ENCODE results near the gene FAM171A2.

The FAM171A2 gene

GRCh38 chr17:44335564-44335963 is 28.1 kb downstream of the FAM171A2 start:
- H3K27me3 ChIP-seq (ENCODE audit: insufficient read depth, poor library complexity, severe bottlenecking): no peaks in the 10 kb centered on the region
- TF ChIP-seq SPI1 (IDR thresholded peaks at IDR 0.05; ENCODE audit: borderline replicate concordance, low read depth) (no peak), CTCF (IDR thresholded peaks at IDR 0.05; ENCODE audit: insufficient read depth, low read length) (no peak), GABPA (IDR thresholded peaks at IDR 0.05; ENCODE audit: low read depth) (no peak), POLR2AphosphoS5 (IDR thresholded peaks at IDR 0.05; ENCODE audit: low read depth) (no peak)
- TF ChIP-seq, protein P1, sequence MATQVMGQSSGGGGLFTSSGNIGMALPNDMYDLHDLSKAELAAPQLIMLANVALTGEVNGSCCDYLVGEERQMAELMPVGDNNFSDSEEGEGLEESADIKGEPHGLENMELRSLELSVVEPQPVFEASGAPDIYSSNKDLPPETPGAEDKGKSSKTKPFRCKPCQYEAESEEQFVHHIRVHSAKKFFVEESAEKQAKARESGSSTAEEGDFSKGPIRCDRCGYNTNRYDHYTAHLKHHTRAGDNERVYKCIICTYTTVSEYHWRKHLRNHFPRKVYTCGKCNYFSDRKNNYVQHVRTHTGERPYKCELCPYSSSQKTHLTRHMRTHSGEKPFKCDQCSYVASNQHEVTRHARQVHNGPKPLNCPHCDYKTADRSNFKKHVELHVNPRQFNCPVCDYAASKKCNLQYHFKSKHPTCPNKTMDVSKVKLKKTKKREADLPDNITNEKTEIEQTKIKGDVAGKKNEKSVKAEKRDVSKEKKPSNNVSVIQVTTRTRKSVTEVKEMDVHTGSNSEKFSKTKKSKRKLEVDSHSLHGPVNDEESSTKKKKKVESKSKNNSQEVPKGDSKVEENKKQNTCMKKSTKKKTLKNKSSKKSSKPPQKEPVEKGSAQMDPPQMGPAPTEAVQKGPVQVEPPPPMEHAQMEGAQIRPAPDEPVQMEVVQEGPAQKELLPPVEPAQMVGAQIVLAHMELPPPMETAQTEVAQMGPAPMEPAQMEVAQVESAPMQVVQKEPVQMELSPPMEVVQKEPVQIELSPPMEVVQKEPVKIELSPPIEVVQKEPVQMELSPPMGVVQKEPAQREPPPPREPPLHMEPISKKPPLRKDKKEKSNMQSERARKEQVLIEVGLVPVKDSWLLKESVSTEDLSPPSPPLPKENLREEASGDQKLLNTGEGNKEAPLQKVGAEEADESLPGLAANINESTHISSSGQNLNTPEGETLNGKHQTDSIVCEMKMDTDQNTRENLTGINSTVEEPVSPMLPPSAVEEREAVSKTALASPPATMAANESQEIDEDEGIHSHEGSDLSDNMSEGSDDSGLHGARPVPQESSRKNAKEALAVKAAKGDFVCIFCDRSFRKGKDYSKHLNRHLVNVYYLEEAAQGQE (IDR thresholded peaks at IDR 0.05; ENCODE audit: insufficient replicate concordance, low read depth): no peak
- H3K27ac ChIP-seq (replicated peaks): no peak overlapping the region
- no peak overlapping the region for H3K4me3 ChIP-seq (replicated peaks; ENCODE audit: insufficient read depth, low read length)
- no peak for DNase-seq (ENCODE audit: low read depth in 1 of 2, low spot score in 1 of 2)

GRCh38 chr17:44334727-44335126 is 28.9 kb downstream of the FAM171A2 start:
- Histone ChIP-seq H3K27ac (replicated peaks) (peak overlapping the region; percentile 67), H3K4me3 (replicated peaks; ENCODE audit: insufficient read depth, low read length) (no peak overlapping the region), H3K27me3 (ENCODE audit: insufficient read depth, poor library complexity, severe bottlenecking) (no peaks in the 10 kb centered on the region)
- DNase-seq (ENCODE audit: low read depth in 1 of 2, low spot score in 1 of 2): peak in 1 of 2 experiments; percentile 45
- TF ChIP-seq SPI1 (IDR thresholded peaks at IDR 0.05; ENCODE audit: borderline replicate concordance, low read depth) (peak; percentile 91), POLR2AphosphoS5 (IDR thresholded peaks at IDR 0.05; ENCODE audit: low read depth) (no peak)

DNA sequence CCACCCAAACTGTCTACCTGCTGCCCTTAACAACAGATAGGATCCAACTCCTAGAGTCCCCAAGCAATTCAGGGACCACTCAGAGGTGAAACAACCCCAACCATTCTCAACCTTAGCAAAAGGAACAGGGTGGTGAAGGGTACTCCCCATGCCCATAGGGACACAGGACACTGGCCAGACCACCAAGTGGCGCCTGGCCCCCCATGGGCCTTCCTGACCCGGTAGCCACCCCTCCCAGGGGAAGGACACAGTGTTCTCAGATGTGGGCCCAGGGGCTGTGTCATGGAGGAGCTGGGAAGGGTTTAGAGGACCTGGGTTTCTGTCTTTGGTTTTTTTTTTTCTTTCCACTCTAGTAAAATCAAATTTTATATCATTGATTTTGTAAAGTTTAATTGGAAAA is 29.3 kb downstream of the FAM171A2 start:
- DNase-seq (ENCODE audit: low read depth in 1 of 2, low spot score in 1 of 2): no peak
- Histone ChIP-seq H3K27ac (replicated peaks) (peak overlapping the region; percentile 67), H3K4me3 (replicated peaks; ENCODE audit: insufficient read depth, low read length) (no peak overlapping the region), H3K27me3 (ENCODE audit: insufficient read depth, poor library complexity, severe bottlenecking) (no peaks in the 10 kb centered on the region)
- TF ChIP-seq CTCF (IDR thresholded peaks at IDR 0.05; ENCODE audit: insufficient read depth, low read length): no peak
- TF ChIP-seq, protein P1 (IDR thresholded peaks at IDR 0.05; ENCODE audit: insufficient replicate concordance, low read depth): no peak
- TF ChIP-seq POLR2AphosphoS5 (IDR thresholded peaks at IDR 0.05; ENCODE audit: low read depth): no peak
- no peak for TF ChIP-seq SPI1 (IDR thresholded peaks at IDR 0.05; ENCODE audit: borderline replicate concordance, low read depth)
- no peak for TF ChIP-seq GABPA (IDR thresholded peaks at IDR 0.05; ENCODE audit: low read depth)

DNA sequence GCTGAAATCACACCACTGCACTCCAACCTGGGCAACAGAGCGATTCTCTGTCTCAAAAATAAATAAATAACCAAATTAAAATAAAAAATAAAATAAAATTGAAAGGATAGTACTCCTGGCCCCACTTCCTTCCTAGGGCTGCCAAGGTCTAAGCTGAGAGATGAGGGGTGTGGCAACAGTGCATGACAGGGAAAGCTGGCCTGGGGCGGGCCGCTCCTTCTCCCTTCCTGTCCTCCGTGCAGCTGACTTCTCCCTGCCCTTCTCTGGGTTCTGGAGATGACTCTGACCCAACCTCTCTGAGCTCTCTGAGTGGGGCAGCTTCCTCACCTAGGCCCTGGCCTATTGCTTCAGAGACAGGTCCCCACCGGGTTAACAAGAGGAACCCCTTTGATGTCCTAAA is 30.3 kb downstream of the FAM171A2 start:
- Histone ChIP-seq H3K27me3 (ENCODE audit: insufficient read depth, poor library complexity, severe bottlenecking) (no peaks in the 10 kb centered on the region), H3K4me3 (replicated peaks; ENCODE audit: insufficient read depth, low read length) (no peak overlapping the region), H3K27ac (replicated peaks) (peak overlapping the region; percentile 67)
- TF ChIP-seq CTCF (IDR thresholded peaks at IDR 0.05; ENCODE audit: insufficient read depth, low read length) (no peak), SPI1 (IDR thresholded peaks at IDR 0.05; ENCODE audit: borderline replicate concordance, low read depth) (peak; percentile 64), POLR2AphosphoS5 (IDR thresholded peaks at IDR 0.05; ENCODE audit: low read depth) (no peak)
- TF ChIP-seq, protein P1 (IDR thresholded peaks at IDR 0.05; ENCODE audit: insufficient replicate concordance, low read depth): no peak
- peak in 1 of 2 experiments; percentile 83 for DNase-seq (ENCODE audit: low read depth in 1 of 2, low spot score in 1 of 2)
